ENCODE results near the gene NFATC4.
"Not testable (repeated sequence)": the region's sequence is repeated elsewhere in the genome, so short reads cannot be mapped to it uniquely, and the experiment has no call there.

Gene NFATC4

DNA sequence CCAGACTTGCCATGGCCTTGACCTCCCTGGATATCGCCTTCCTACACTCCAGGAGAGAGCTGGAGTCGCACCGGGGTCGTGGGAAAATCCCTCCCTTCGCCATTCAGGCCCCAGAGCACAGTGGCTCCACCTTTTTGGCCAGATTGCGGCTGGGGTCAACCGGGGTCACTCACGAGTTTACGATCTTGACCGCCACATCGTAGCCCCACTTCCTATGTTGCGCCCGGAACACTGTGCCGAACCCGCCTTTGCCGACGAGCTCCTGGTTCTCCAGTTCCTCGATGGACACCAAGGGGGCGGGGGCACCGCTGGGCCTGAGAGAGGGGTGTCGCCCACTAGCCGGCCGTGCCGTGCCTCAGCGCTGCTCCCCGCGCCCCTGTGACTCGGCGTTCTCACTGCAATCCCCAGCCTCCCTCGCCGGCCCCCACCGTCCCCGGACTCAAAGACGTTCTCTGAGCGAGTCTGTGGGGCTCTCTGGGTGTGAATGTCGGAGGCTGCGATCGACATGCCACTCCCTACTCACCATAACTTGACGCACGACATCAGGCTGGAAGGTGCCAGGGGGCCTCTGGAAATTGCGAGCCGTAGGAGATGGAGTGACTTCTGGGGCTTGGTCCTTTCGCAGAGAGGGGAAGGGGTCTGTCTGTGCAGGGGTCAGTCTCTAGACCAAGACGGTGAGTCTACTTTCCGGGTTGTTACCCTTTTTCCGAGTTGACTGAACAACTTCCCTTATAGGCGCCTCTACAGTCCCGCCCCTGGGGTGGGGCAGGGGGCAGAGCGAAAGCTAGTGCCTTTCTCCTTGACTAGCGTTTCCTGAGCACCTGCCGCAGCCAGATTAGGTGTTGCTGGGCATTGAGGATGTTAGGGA lies 28.5 kb upstream of the NFATC4 start, which contains the start of gene RIPK3:
Gene RIPK3 (minus strand): TSS at position 708 of the 868 bp plus-strand sequence. CDS start 165 bp downstream, at position 543.
- DNase-seq (ENCODE audit: low read depth): peak; percentile 50

DNA sequence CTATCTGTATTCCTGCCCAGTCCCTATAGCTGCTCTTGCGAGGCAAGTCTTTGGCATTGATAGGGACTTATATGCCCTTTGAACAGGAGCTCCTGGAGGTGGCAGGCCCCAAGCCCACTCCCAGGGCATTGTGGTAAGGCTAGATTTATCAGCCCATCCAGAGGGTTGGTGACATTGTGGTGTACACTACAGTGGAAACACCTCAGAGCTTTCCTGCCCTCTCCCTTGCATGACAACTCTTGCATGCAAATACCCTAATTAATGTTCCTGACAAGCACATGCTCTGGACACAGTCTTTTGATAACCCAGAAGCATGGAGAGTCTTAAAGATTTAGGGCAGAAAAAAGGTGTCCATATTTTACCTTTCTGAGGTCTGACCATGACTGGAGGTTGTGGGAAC lies 27.4 kb upstream of the NFATC4 start:
- DNase-seq (ENCODE audit: low read depth): no peak

DNA sequence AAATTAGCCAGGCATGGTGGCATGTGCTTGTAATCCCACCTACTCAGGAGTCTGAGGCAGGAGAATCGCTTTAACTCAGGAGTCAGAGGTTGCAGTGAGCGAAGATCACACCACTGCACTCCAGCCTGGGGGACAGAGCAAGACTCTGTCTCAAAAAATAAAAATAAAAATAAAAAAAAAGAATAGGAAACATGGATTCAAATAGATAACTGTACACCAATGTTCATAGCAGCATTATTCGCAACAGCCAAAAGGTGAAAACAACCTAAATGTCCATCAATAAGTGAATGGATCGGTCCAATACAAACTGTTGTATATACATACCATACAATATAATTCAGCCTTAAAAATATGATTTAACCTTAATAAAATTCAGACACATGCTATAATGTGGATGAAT lies 25.1 kb upstream of the NFATC4 start:
- no peak for DNase-seq (ENCODE audit: low read depth)

DNA sequence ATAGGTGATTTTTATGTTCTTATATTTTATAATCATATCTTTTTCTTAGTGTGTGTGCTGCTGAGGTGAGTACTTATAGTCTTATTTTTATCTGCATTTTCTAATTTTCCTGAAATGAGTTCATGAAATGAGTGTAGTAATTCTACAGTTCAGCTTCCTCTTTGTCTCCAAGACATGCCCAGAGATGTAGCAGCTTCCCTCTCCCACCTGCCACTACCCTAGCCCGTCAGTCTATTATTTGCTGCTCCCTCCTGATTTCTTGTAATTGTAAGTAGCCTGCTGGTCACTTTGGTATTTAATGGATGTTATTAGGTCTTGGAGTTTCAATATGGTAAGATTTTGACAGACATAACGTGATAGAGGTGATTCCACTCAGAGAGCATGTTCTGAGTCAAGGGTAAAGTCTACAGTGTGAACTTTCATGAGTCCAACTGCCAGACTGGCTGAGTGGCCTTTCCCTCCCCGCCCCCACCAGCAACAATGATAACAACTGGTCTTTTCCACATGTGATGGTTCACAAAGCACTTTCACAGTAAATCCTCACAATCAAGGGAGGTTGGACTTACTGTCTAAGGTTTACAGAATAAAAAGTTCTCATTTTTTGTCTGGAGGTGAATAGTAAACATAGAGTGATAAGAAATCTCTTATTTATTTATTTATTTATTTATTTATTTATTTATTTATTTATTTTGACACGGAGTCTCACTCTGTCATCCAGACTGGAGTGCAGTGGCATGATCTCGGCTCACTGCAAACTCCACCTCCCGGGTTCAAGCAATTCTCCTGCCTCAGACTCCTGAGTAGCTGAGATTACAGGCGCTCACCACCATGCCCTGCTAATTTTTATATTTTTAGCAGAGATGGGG lies 24.0 kb upstream of the NFATC4 start:
- DNase-seq (ENCODE audit: low read depth): no peak

DNA sequence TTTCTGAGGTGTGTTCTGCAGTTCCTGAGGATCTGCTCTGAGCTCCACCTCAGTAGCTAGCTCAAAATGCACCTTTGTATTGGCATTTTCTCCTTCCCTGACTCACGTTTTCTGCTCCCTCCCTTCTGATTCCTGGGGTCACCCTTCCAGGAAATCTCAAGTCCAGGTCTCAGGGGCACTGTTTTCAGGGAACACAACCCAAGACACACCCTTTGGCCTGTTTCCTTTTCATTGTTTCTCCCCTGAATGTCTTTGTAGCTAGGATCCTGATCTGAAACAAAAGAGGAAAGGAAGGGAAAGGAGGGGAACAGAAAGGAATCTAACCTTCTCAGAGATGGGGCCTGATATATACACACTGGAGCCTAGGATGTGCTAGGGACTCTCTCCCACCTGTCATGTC lies 20.9 kb upstream of the NFATC4 start:
- no peak for DNase-seq (ENCODE audit: low read depth)

DNA sequence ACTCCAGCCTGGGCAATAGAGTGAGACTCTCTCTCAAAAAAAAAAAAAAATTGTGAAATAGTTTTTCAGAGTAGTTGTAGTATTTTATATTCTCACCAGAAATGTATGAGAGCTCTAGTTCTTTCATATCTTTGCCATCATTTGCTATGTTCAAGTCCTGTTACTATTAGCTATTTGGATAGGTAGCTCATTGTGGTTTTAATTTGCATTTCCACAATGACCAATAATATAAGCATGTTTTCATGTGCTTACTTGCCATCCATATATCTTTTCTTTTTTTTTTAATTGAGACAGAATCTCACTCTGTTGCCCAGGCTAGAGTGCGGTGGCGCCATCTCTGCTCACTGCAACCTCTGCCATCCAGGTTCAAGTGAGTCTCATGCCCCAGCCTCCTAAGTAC lies 19.8 kb upstream of the NFATC4 start:
- no peak for DNase-seq (ENCODE audit: low read depth)

DNA sequence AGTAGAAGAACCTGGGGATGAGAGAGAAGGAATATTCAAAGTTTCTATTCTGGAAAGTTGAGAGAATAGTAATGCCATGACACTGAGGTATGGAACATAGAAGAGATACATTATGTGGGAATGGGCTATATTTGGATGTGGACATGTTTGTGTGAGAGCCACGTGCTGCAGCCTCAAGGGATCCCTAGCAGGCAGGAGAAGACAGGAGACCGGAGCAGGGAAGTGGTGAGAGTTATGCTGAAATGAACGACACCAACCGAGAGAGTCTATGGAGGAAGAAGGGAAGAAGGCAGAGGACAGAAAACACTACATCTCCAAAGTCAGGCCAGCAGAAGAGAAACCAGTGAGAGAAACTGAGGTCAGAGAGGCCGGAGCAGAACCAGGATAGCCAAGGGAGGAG lies 18.2 kb upstream of the NFATC4 start:
- DNase-seq (ENCODE audit: low read depth): no peak

DNA sequence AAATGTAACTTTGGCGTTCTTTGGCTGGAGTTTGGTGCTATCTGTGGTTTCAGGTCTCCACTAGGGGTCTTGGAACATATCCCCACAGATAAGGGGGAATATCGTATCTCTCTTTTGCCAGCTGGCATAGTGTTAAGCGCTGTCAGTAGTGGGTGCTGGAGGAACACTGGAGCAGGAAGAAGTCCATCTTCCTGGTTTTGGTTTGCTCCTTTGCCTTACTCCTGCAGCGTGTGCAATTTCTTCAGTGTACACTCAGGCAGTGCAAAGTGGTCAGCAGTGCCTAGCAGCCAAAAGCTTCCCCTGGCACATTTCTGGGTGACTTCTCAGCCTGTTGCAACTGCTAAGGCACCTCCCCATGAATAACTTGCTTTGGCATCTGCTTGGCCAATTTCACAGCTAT lies 16.5 kb upstream of the NFATC4 start:
- no peak for DNase-seq (ENCODE audit: low read depth)

DNA sequence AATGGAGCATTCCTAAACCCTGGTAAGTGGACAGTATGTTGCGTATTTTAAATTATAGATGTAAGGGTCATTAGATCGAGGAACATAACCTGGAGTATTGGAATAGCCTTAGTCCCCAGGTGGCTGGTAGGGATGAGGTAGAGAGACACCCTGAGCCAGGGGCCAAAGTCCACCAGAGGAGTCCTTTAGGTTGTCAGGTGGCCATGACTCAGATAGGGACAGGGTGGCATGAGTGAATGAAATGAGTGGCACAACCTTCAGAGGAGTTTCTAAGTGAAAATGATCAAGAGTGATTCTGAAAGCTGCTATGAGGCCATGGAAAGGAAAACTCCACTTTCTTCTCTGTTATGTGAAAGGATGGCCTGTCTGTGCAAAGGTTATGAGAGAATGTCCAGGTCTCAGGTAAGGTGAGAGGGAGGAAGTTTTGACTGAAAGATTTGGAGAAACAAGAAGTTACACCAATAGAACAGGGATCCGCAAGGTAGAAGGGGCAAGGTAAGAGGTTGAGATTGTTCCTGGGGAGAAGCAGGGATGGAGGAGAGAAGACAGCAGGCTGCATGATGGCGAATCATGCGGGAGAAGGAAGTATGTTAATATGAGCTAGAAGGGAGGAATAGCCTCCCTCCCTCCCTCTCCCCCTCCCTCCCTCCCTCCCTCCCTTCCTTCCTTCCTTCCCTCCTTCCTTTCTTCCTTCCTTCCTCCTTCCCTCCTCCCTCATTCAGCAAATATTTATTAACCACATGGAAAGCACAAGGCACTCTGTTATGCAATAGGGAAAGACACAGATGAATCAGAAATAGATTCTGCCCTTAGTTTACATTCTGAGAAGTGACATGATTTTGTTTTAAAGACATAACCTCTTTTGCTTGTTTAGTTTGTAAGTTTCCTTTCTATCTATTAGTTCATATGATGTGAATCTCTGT lies 14.2 kb upstream of the NFATC4 start:
- DNase-seq (ENCODE audit: low read depth): no peak

DNA sequence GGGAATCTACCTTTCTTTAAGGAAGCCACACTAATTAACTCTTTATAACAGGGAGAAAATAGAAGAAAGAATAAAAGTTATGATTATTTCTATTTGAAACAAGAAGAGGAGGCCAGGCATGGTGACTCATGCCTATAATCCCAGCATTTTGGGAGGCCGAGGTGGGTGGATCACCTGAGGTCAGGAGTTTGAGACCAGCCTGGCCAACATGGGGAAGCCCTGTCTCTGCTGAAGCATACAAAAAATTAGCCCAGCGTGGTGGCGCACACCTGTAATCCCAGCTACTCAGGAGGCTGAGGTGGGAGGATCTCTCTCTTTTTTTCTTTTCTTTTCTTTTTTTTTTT lies 13.5 kb upstream of the NFATC4 start:
- not testable (repeated sequence) for DNase-seq (ENCODE audit: low read depth)

DNA sequence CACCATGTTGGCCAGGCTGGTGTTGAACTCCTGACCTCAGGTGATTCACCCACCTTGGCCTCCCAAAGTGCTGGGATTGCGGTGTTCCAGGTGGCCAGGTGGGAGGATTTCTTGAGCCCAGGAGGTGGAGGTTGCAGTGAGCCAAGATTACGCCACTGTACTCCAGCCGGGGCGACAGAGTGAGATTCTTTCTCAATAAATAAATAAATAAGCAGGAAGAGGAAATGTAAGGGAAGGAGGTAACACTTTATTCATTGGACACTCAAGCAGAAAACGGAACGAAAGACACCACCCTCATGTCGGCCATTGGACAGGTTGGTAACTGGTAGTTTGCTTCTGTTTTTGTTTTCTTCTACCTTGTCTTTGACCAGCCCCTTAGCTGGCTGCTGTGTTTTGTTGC lies 13.0 kb upstream of the NFATC4 start:
- DNase-seq (ENCODE audit: low read depth): no peak

DNA sequence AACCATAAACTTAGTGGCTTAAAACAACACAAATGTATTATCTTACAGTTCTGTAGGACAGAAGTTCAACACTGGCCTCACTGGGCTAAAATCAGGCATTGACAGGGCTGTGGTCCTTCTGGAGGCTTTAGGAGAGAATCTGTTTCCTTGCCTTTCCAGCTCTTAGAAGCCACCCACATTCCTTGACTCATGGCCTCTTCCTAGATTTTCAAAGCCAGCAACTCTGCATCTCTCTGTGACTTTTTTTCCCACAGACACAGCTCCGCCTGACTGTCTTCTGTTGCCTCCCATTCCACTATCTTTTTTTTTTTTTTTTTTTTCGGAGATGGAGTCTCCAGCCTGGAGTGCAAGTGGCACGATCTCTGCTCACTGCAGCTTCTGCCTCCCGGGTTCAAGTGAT lies 11.8 kb upstream of the NFATC4 start:
- DNase-seq (ENCODE audit: low read depth): no peak

DNA sequence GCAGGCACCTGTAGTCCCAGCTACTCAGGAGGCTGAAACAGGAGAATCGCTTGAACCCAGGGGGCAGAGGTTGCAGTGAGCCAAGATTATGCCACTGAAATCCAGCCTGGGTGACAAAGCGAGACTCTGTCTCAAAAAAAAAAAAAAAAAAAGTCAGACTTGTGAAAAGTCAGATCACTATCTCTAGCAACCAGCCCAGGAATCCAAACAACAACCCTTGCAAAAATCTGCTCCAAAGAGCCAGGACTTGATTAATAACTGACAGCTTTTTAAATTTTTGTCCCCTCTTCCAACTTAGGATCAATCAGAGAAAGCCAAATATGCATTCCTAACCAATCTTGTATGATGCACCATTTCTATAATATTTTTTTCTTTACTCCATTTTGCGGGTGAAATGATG lies 7.7 kb upstream of the NFATC4 start:
- no peak for DNase-seq (ENCODE audit: low read depth)

DNA sequence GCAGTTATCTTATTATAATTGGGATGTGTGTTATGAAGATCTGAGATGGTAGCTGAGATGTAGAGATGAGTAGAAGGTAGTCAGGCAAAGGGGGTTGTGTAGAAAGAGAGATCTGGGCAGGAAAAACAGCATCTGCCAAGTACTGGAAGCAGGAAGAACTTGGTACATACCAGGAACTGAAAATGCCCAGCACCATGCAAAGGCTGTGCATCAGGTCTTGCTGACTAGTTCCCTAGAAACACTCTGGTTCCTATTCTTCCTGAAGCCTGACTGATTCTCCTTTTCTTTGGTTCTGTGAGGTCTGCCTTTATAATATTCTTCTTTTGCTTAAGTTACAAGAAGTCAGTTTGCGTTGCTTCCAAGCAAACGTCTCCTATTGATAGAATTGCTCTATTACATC lies 6.7 kb upstream of the NFATC4 start:
- no peak for DNase-seq (ENCODE audit: low read depth)

DNA sequence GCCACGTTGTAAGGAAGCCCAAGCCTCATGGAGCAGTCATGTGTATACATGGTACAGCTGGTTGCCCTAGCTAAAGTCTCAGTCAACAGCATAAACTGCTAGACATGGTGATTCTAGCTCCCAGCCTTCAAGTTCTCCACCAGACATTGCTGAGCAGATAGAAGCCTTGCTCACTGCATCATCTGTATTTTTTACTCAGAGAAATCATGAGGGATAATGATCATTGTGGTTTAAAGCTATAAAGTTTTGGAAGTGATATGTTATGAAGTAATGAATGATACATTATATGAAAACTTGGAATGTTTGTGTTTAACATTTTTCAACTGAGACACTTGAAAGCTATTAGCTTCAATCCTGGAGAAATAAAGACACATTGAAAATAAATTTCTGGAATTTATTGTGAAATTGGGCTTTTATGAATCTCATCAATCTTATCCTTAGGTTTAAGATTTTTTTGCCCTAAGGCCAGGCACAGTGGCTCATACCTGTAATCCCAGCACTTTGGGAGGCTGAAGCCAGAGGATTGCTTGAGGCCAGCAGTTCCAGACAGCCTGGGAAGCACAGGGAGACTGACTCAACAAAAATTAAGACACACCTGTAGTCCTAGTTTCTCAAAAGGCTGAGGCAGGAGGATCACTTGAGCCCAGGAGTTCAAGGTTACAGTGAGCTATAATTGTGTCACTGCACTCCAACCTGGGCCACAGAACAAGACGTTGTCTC lies 5.6 kb upstream of the NFATC4 start:
- DNase-seq (ENCODE audit: low read depth): no peak

DNA sequence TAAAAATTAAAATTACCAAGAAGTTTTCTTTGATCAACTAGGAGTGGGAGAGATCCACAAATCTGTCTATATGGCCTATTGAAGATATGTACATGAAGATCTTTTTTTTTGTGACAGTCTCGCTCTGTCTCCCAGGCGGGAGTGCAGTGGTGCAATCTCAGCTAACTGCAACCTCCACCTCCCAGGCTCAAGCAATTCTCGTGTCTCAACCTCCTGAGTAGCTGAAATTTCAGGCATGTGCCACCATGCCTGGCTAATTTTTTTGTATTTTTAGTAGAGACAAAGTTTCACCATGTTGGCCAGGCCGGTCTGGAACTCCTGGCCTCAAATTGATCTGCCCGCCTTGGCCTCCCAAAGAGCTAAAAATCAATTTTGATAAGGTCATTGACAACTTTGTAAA lies 4.6 kb upstream of the NFATC4 start:
- no peak for DNase-seq (ENCODE audit: low read depth)

DNA sequence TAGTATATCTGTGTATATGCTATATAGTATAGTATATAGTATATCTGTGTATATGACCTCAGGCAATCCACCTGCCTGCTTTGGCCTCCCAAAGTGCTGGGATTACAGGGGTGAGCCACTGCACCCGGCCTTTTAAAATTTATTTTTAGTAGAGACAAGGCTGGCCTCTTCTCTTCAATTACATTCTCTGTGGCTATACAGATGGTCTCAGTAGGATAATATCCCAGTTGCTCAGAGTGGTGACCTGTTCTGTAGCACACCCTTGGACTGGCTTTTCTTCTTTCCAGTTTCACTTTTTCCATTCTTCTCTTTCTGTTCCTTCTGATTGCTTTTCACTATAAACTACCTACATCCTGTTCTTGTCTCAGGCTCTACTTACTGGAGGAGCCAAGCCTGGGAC lies 3.1 kb upstream of the NFATC4 start:
- DNase-seq (ENCODE audit: low read depth): no peak

DNA sequence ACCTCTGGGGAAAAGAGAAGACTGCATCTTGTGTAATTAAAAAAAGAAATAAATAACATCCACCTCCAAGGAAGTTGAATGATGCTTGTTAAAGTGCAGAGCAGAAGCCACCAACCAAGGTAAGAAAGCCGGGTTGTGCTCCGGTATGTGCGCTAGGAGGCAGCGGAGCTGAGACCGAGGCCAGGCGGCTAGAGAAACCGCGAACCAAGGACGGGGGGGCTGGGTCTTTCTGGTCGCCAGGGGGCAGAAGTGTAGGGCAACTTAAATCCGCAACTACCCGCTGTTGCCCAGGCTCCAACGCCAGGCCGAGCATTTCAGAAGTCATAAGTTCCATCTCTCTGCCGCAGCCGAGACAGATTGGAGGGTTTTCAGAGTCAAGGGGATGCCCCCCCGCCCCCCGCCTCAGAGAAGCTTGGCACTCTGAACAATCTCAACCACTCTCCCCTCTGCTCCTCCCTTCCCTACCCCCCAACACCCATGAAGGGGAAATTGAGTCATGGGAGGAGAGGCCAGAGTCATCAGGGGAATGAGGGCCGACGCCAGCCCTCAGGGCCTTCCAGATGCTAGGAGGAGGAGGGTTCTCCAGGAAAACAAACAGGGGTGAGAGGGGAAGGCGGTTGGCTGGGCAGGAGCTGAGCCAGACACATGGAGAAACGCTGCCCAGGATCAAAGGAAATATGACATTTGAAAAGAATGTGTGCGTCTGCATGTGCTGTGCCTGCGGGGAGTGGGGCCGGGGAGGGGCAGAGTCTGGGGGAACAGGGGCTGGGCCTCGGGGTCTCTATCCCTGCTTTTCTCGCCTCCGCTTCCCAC lies 2.2 kb upstream of the NFATC4 start:
- peak; percentile 22 for DNase-seq (ENCODE audit: low read depth)

DNA sequence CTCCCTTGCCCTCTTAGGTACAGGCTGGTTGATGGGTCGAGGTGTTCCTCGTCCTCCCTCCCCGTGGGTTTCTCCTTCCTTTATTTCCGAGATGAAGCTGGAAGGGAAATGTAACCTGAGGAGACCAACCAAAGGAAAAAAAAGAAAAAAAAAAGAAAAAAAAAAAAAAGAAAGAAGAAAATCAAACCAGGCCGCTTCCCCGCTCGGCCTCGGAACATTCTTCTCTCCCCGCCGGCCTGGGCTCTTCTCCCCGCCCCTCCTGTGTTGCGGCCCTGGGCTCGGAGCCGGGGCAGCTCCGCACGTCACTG lies 1.6 kb upstream of the NFATC4 start:
- no peak for DNase-seq (ENCODE audit: low read depth)

DNA sequence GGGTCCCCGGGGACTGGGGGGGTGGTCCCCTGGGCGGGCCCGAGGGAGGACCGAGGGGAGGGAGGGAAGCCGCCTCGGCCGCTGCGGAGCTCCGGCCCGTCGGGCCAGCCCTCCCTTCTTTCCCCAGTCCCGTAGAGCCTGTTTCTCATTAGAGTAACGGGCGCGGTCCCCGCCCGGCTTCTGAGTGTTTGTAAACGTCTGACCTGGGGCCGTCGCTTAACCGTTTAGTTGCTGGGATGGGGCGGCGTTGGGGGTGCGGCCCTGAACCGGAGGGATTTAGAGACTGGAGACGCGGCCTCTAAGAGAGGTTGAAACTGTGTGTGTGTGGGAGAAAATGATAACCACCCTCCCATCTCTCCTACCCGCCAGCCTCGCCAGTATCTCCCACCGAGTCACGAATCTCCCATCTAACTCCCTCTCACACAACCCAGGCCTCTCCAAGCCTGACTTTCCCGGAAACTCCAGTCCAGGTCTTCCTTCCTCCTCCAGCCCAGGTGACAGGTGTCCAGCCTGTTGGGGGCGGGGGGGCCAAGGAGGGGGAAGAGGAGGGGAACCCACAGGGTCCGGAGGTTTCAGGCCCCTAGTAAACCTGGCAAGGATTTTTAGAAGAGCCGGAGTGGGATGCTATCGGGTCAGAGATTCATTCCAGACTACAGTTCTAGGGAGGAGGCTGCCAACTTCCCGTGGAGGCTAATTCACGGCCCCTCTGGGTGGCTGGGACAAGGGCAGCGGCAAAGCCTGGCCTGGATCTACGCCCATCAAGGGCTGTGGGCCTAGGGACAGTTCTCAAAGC lies 1.1 kb upstream of the NFATC4 start:
- no peak for DNase-seq (ENCODE audit: low read depth)
